Stimulated activated CD4-positive, alpha-beta T cell treated with anti-CD3 and anti-CD28 coated beads, Interleukin-15, amount 100 ng/mL, for 1 hour (primary cell): ENCODE measurements around the gene RUFY4.
"Not testable (repeated sequence)": the region's sequence is repeated elsewhere in the genome, so short reads cannot be mapped to it uniquely, and the experiment has no call there.

Experiments used
- DNase-seq, 2 donors: peaks; one replicate each; pipeline ENCODE4 v3.0.0-alpha.2; 2020; ENCODE audit warnings: low read depth in 1 of 2, low spot score in 1 of 2

RUFY4 gene

GRCh38 chr2:218031261-218031660, 37.8 kb upstream of the RUFY4 start:
- no peak for DNase-seq

GRCh38 chr2:218031771-218032257, 37.2 kb upstream of the RUFY4 start:
- no peak for DNase-seq

DNA sequence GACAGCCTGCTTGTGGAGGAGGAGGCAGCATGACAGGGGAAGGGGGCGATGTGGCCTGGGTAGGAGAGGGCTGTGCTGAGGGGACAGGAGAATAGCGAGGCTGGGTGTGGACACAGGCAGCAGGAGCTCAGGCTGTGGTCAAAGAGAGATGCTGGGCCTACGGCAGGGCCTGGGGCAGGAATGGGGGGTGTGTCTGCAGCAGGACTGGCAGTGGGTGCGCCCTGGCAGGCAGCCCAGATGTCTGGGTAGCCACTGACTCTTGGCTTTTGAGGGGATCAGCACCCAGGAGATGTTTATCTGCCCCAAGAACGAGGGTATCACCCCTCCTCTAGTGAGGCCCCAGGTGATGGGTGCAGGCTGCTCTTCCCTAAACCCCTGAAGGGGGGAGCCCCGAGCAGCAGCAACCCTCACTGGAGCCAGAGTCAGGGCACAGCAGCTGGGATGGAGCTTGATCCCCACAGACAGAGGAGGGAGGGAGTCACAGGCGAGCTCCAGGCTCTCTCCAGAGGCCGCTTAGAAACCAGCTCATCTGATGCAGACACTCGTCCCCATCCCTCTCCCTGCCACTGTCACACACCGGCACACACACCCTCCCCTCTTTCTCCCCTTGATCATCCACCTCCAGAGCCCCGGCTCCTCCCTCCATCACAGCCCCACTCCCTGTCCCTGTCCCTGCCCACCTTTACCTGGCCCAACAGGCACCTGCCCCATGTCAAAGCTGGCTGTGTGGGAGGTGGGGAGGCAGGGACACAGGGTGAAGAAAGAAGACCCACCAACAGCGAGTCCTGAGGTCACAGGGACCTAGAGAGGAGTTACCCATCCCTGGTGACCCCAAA, 36.5 kb upstream of the RUFY4 start:
- DNase-seq, result no peak

DNA sequence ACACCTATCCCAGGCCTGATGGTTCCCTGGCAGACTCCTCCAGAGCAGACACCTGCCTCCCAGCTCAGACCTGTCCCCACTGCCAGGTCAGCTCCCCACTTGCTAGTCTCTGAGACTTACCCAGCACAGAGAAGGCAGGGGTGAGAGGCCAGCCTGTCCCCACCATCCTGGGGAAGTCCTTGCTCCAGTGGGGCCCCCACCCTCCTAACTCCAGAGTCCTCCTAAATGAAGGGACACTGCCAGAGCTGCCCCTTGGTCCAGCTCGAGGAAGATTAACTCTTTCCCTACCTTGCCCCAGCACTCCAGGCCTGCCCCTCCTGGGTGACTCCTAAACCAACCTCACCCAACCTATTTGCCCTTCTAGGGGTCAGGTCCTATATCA, 35.9 kb upstream of the RUFY4 start:
- DNase-seq, result no peak

GRCh38 chr2:218033590-218034496, 35.2 kb upstream of the RUFY4 start:
- no peak for DNase-seq

DNA sequence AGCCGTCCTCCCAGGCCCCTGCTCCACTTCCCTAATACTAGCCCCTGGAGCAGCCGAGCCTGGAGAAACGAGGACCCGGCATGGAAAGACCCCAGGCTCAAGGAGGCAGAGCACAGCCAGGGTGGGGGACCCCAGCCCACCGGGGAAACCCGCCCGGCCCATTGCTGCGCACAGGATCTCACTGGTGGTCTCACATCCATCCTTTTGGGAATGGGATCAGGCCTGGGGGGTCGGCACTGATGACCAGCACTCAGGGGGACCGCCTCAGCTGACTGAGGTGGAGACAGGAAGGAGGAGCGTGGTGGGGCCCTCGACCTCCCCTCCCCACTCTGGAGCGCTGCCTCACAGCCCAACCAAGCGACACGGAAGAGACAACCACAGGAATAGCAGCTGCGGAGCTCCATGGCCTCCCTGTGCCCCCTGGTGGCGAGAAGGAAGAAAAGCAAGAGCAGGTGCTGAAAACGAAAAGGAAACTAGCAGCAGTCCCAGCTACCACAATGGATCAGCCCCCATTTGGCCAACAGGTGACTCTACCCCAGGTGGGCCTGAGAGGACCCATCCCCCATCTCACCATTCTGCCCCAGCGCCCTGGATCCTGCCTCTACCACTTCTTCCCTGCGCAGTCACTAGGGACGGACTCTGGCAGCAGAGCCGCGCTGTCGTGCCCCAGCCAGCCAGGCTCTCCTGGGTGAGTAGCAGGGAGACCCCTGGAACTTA, 34.4 kb upstream of the RUFY4 start:
- peak; percentile 26 to 40 for DNase-seq

DNA sequence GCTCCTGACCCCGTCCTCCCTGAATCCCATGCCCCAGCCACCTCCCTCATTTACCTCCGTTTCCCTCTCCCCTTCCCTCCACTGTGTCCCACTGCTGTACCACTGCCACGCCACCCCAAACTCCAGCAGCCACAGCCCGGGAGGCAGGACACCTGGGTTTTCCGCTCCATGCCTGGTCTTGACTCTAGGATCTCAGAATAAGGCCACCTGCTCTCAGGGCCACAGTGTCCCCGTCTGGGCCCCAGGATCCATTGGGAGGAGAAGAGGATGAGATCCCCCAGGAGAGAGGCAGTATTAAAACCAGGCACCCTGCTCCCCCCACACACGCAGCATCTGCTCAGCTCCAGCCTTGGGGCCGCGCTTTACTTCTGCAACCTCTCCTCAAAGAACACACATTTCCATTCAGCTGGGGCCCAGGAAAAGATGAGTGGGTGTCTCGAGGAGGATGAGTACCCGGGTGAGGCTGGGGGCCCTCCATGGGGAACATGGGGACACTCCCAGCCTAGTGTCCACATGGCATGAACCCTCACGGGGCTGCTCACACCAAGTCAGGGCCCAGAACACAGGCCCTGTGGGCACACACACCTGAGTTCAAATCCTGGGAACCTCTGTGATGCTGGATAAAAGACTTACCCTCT, 33.5 kb upstream of the RUFY4 start:
- DNase-seq, result no peak

DNA sequence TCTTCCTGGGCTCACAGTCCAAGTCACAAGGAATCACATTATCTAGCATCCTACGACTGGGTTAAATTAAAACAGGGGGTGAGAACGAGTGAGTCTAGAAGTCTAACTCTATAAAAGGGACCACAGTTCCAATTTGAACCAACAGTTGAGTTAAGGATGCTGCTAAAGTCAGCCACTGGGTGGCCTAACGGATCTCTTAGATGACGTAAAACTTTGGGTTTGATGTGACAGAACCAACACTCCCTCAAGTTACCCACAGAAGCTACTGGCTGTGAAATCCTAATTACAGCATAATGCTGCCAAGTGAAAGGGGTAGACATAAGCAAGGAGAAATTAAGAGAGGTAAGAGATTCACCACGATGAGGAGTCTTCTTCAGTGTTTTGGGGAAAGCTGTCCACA, 32.7 kb upstream of the RUFY4 start:
- DNase-seq, result no peak

GRCh38 chr2:218039171-218039570, 29.9 kb upstream of the RUFY4 start:
- no peak for DNase-seq

DNA sequence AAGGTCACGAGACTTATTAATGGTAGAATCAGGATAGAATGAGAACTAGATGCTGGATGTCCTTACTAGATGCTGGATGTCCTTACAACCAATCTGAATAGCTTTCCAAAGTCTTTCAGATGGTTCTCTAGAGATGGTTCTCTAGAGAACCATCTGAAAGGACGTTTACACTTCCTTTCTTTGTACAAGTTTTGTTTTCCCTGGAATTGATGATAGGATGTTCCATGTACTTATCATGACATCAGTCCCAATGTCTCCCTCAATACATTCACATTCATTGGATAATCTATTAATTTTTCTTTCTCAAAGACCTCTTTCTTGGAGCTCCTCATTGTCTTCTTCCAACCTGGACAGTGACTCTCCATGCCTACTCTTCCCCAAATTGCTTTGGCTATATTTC, 28.2 kb upstream of the RUFY4 start:
- no peak for DNase-seq

DNA sequence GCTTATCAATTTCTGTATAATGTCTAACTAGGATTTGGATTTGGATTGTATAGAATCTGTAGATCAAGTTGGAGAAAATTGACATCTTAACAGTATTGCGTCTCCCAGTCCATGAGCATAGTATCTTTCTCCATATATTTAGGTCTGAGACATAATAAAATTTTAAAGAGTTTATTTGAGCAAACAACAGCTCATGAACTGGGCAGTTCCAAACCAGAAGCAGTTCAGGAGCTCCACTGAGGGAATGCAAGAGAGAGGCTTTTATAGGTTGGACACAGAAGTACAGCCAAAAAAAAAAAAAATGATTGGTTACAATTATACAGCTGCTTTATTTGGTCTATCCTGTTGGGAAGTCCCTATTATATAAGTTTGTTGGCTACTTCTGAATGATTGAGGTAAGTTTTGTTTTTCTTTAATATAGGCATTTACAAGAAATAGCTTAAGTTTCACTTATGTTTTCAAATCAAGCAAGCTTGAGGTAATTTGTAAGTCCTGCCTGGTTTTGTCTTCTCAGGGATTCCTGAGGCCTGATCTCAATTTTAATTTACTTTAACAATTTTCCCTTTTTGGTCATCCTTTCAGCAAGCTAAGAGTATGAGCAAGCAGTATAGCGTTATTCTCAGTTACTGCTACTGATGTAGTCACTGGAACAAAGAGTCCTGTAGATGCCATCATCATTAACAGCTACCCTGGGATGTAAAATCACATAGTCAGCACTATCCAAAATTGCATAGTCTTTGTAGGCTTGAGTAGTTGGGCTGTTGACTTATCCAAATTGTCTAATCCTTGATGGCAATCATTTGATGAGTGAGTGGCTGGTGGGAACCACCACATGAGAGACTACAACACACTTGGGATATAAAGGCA, 27.5 kb upstream of the RUFY4 start:
- DNase-seq, result no peak

- DNase-seq, result no peak
Observed at GRCh38 chr2:218043100-218043499, 26.0 kb upstream of the RUFY4 start.

- DNase-seq, result no peak
Observed at GRCh38 chr2:218043701-218044109, 25.3 kb upstream of the RUFY4 start.

DNA sequence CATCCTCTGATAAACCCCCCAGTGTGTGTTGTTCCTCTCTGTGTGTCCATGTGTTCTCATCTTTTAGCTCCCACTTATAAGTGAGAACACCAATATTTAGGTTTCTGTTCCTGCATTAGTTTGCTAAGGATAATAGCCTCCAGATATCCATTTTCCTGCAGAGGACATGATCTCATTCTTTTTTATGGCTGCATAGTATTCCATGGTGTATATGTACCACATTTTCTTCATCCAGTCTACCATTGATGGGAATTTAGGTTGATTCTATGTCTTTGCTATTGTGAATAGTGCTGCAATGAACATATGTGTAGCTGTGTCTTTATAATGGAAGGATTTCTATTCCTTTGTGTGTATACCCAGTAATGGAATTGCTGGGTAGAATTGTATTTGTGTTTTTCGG, 24.5 kb upstream of the RUFY4 start:
- DNase-seq, result not testable (repeated sequence)

DNA sequence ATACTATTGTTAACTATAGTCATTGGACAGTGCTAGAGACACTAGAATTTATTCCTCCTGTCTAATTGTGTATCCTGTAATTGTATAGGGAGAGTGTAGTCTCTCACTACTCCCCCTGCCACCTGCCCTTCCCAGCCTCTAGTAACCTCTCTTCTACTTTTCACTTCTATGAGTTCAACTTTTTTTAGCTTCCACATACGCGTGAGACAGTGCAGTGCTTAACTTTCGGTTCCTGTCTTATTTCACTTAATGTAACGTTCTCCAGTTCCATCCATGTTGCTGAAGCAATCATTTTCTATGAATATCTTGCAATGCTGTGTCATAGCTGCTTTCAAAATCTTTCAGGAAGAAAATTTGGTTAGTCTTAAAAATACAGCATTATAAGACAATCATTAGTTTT, 22.8 kb upstream of the RUFY4 start:
- no peak for DNase-seq

- DNase-seq, result no peak
Observed at GRCh38 chr2:218047536-218048225, 21.4 kb upstream of the RUFY4 start.

- no peak for DNase-seq
Observed at GRCh38 chr2:218051903-218052302, 17.1 kb upstream of the RUFY4 start.

DNA sequence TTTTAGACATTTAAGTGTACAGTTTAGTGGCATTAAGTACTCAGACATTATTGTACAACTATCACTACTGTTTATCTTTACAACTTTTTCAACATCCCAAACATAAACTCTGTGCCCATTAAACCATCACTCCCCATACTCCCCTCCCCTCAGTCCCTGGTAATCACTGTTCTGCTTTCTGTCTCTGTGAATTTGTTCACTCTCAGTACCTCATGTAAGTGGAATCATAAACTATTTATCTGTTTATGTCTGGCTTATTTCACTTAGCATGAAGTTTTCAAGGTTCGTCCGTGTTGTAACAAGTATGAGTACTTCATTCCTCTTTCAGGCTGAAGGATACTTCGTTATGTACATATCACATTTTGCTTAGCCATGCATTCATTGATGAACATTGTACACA, 9.8 kb upstream of the RUFY4 start:
- DNase-seq, result no peak

DNA sequence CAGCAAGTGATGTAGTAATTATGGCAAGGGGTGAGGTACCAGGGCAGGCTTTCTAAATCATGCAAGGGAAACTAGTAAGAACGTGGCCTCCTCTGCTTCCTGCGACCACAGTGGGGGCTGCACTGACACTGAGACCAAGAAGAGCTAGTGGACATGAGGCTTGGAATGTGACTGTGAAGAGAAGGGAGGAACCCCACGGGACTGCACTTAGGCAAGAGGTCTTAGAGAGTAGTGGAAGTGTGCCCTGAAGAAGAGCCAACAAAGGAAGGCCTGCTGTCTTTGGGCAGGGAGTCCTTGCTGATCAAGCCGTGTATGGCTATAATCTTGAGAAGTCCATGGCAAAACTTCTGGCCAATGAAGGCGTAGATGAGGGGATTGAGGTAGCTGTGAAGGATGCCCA, 8.9 kb upstream of the RUFY4 start:
- DNase-seq, result no peak
